Spinal cord (tissue), 10 donors: Measurements from ENCODE around the gene SNRNP27. TPM values are rescaled to one million over a fixed set of nuclear protein-coding genes. Genes with fewer than 3 reads are reported as not detected.
"Not testable (repeated sequence)": the region's sequence is repeated elsewhere in the genome, so short reads cannot be mapped to it uniquely, and the experiment has no call there.

ENCODE experiments used
- DNase-seq, 6 donors: peaks; one replicate each; pipeline versions ENCODE4 v3.0.0 to v3.0.0-alpha.2; 2013 to 2015; ENCODE audit warnings: low spot score in 6 of 6, low read depth in 4 of 6
- H3K27ac ChIP-seq: one replicate; pipeline ENCODE4 v1.5.1; 2013; ENCODE audit warnings: low read depth, low read length, control low read depth
- H3K27me3 ChIP-seq: one replicate; pipeline ENCODE4 v1.6.1; 2013; ENCODE audit warnings: low read length; ENCODE audit not compliant: control insufficient read depth, insufficient read depth
- H3K36me3 ChIP-seq: one replicate; pipeline ENCODE4 v1.6.1; 2013; ENCODE audit warnings: low read length; ENCODE audit not compliant: control insufficient read depth, insufficient read depth
- H3K4me1 ChIP-seq: one replicate; pipeline ENCODE4 v1.6.1; 2013; ENCODE audit warnings: low read length; ENCODE audit not compliant: control insufficient read depth, insufficient read depth
- H3K4me3 ChIP-seq: one replicate; pipeline ENCODE4 v1.5.1; 2013; ENCODE audit warnings: low read depth, low read length, control low read depth
- H3K9me3 ChIP-seq: one replicate; pipeline ENCODE4 v1.6.1; 2013; ENCODE audit warnings: low read length; ENCODE audit not compliant: control insufficient read depth, insufficient read depth
- WGBS: methylation state at CpG from one replicate; pipeline ENCODE4 v1.1.5; 2013; ENCODE audit warnings: missing lambda C conversion rate; ENCODE audit not compliant: insufficient coverage; 5-methylcytosine and 5-hydroxymethylcytosine counted together
- polyA plus RNA-seq, 2 donors: library from polyadenylated mRNA; unstranded; fragments of 120-200 nt; gene quantifications; one replicate each; pipeline ENCODE4 v1.2.1, GENCODE V29; 2013; ENCODE audit not compliant: insufficient read length in 2 of 2
- total RNA-seq, 2 donors: library from RNA; depleted of rRNA in 1 of 2; stranded (reverse); fragments of 120-200 nt in 1 of 2; fragments of >200 nt in 1 of 2; gene quantifications; one replicate each; pipeline versions ENCODE4 v1.2.3 to v1.2.4, GENCODE V29; 2013 to 2014
- donor health status: healthy.

Gene SNRNP27
- total and polyA plus RNA-seq, 4 donors = 57.0 to 95.8 (median 80.4) TPM

DNA sequence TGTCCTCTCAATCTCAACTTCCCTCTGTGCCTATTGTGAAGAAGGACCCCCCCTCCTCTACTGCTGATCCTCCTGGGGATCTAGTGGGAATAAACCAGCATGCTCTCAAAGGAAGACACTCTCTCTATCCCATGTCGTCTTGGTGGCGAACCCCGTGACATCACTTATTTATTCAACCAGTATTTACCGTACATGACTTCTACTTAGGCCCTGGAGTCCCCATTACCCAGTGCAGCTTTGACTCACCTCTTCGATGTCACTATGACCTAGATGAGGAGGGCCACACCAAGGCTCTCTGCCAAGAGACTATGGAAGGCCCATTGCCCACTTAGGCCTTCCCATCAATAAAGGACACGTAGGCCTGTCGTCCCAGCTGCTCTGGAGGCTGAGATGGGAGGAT lies 51.0 kb downstream of the SNRNP27 start:
- Histone ChIP-seq H3K27ac (no peak overlapping the region), H3K4me3 (no peak overlapping the region), H3K9me3 (no peaks in the 10 kb centered on the region), H3K36me3 (peaks cover 20% of the 10 kb centered on the region), H3K27me3 (no peaks in the 10 kb centered on the region), H3K4me1 (peaks cover 12% of the 10 kb centered on the region)
- DNase-seq = no peak
- WGBS = 87% methylated on average over 5 of the region's 7 CpGs

- Histone ChIP-seq H3K4me1 (peaks cover 12% of the 10 kb centered on the region), H3K9me3 (no peaks in the 10 kb centered on the region), H3K27ac (no peak overlapping the region), H3K4me3 (no peak overlapping the region), H3K27me3 (no peaks in the 10 kb centered on the region), H3K36me3 (peaks cover 19% of the 10 kb centered on the region)
- 91% methylated on average over 8 of the region's 8 CpGs for WGBS
- no peak for DNase-seq
These were observed 51.7 kb downstream of the SNRNP27 start for GRCh38 chr2:69945441-69945840.

- H3K4me3 ChIP-seq = no peak overlapping the region
- no peaks in the 10 kb centered on the region for H3K9me3 ChIP-seq
- peaks cover 16% of the 10 kb centered on the region for H3K36me3 ChIP-seq
- no peaks in the 10 kb centered on the region for H3K27me3 ChIP-seq
- peaks cover 12% of the 10 kb centered on the region for H3K4me1 ChIP-seq
- DNase-seq = no peak
- H3K27ac ChIP-seq = no peak overlapping the region
- WGBS = 93% methylated on average over 6 of the region's 8 CpGs
These were observed 52.2 kb downstream of the SNRNP27 start for GRCh38 chr2:69945941-69946340.

- Histone ChIP-seq H3K9me3 (no peaks in the 10 kb centered on the region), H3K27ac (no peak overlapping the region), H3K27me3 (no peaks in the 10 kb centered on the region), H3K4me1 (peaks cover 12% of the 10 kb centered on the region), H3K4me3 (no peak overlapping the region), H3K36me3 (peaks cover 16% of the 10 kb centered on the region)
- DNase-seq = no peak
- 91% methylated on average over 7 of the region's 13 CpGs for WGBS
These were observed 52.9 kb downstream of the SNRNP27 start for GRCh38 chr2:69946351-69947324.

GRCh38 chr2:69947325-69947931 lies 53.7 kb downstream of the SNRNP27 start:
- no peaks in the 10 kb centered on the region for H3K27me3 ChIP-seq
- H3K27ac ChIP-seq = no peak overlapping the region
- no peak overlapping the region for H3K4me3 ChIP-seq
- peaks cover 16% of the 10 kb centered on the region for H3K36me3 ChIP-seq
- no peaks in the 10 kb centered on the region for H3K9me3 ChIP-seq
- 96% methylated on average over 4 of the region's 4 CpGs for WGBS
- H3K4me1 ChIP-seq = peaks cover 12% of the 10 kb centered on the region
- DNase-seq = no peak

GRCh38 chr2:69948032-69948962 lies 54.5 kb downstream of the SNRNP27 start:
- no peak overlapping the region for H3K27ac ChIP-seq
- H3K27me3 ChIP-seq = no peaks in the 10 kb centered on the region
- no peak for DNase-seq
- peaks cover 12% of the 10 kb centered on the region for H3K4me1 ChIP-seq
- H3K4me3 ChIP-seq = no peak overlapping the region
- peaks cover 14% of the 10 kb centered on the region for H3K36me3 ChIP-seq
- no peaks in the 10 kb centered on the region for H3K9me3 ChIP-seq
- 47% methylated on average over 33 of the region's 35 CpGs for WGBS

GRCh38 chr2:69948963-69949645 lies 55.3 kb downstream of the SNRNP27 start:
- WGBS = 71% methylated on average over 21 of the region's 21 CpGs
- DNase-seq = no peak
- Histone ChIP-seq H3K4me3 (no peak overlapping the region), H3K27me3 (no peaks in the 10 kb centered on the region), H3K36me3 (peaks cover 12% of the 10 kb centered on the region), H3K27ac (no peak overlapping the region), H3K9me3 (no peaks in the 10 kb centered on the region), H3K4me1 (peaks cover 12% of the 10 kb centered on the region)

GRCh38 chr2:69950241-69950640 lies 56.5 kb downstream of the SNRNP27 start:
- no CpG with 5 or more reads among the region's 5 CpGs for WGBS
- DNase-seq = no peak
- no peak overlapping the region for H3K4me3 ChIP-seq
- no peaks in the 10 kb centered on the region for H3K27me3 ChIP-seq
- H3K27ac ChIP-seq = no peak overlapping the region
- H3K36me3 ChIP-seq = peaks cover 9% of the 10 kb centered on the region
- peaks cover 12% of the 10 kb centered on the region for H3K4me1 ChIP-seq
- no peaks in the 10 kb centered on the region for H3K9me3 ChIP-seq

DNA sequence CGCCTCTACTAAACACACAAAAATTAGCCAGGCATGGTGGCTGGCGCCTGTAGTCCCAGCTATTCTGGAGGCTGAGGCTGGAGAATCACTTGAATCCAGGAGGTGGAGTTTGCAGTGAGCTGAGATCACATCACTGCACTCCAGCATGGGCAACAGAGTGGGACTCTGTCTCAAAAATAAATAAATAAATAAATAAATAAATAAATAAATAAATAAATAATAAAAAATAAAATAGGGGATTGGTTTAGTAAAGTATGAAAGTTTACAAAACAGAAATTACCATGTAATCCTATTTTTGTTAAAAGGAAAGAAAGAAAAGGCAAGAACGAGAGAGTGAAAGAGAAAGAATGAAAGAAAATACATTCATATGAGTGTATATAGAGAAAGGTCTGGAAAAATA lies 56.9 kb downstream of the SNRNP27 start:
- not testable (repeated sequence) for DNase-seq, H3K4me3 ChIP-seq, H3K27me3 ChIP-seq, H3K36me3 ChIP-seq, H3K9me3 ChIP-seq, H3K27ac ChIP-seq
- peaks cover 12% of the 10 kb centered on the region for H3K4me1 ChIP-seq
- WGBS = no CpG with 5 or more reads among the region's 3 CpGs
